HG03139 (cell line): Measurements from ENCODE around the gene POLR2A.

Experiments
- ATAC-seq: cut with Tn5 transposase; IDR thresholded peaks from one replicate; pipeline ENCODE4 v1.9.1; 2021; ENCODE audit not compliant: unreplicated experiment

Gene POLR2A

GRCh38 chr17:7502171-7502847 lies 18.1 kb downstream of the POLR2A start:
- no peak for ATAC-seq

GRCh38 chr17:7502987-7503386 lies 18.8 kb downstream of the POLR2A start:
- ATAC-seq: no peak

GRCh38 chr17:7503521-7503920 lies 19.4 kb downstream of the POLR2A start:
- ATAC-seq: no peak

GRCh38 chr17:7508145-7508544 lies 24.0 kb downstream of the POLR2A start:
- ATAC-seq: no peak

- no peak for ATAC-seq
Measured at GRCh38 chr17:7508846-7509245, 24.7 kb downstream of the POLR2A start.

GRCh38 chr17:7509937-7510336 lies 25.8 kb downstream of the POLR2A start:
- ATAC-seq: no peak

- ATAC-seq: no peak
Measured at GRCh38 chr17:7511108-7511507, 26.9 kb downstream of the POLR2A start.

GRCh38 chr17:7512105-7512504 lies 27.9 kb downstream of the POLR2A start:
- no peak for ATAC-seq

- no peak for ATAC-seq
Measured at GRCh38 chr17:7512824-7513540, 28.8 kb downstream of the POLR2A start.

GRCh38 chr17:7513850-7514419 lies 29.8 kb downstream of the POLR2A start:
- ATAC-seq: no peak

- no peak for ATAC-seq
Measured at GRCh38 chr17:7515911-7516610, 31.9 kb downstream of the POLR2A start.

- ATAC-seq: no peak
Measured at GRCh38 chr17:7523033-7523432, 38.9 kb downstream of the POLR2A start.

- no peak for ATAC-seq
Measured at GRCh38 chr17:7528842-7529241, 44.7 kb downstream of the POLR2A start.

GRCh38 chr17:7530023-7530900 lies 46.1 kb downstream of the POLR2A start:
- no peak for ATAC-seq

GRCh38 chr17:7538050-7538449 lies 53.9 kb downstream of the POLR2A start:
- no peak for ATAC-seq

GRCh38 chr17:7538891-7539545 lies 54.9 kb downstream of the POLR2A start:
- ATAC-seq: no peak

GRCh38 chr17:7541074-7541621 lies 57.0 kb downstream of the POLR2A start:
- no peak for ATAC-seq

- ATAC-seq: no peak
Measured at GRCh38 chr17:7544911-7545310, 60.7 kb downstream of the POLR2A start.

GRCh38 chr17:7548585-7549400 lies 64.6 kb downstream of the POLR2A start, which contains the start of gene TNFSF12:
TSS of gene TNFSF12 (plus strand) at chr17:7549058. CDS start at chr17:7549154, 96 bp downstream.
- no peak for ATAC-seq
